Neural cell (in vitro differentiated cells): ENCODE data around the gene ELFN1. TPM values are rescaled to one million over a fixed set of nuclear protein-coding genes. Genes with fewer than 3 reads are reported as not detected.

Experiments used
- H2AFZ ChIP-seq: fragments of 200-600, 300-800 bp; sonication (generic), shearing (Covaris generic); 2 replicates; pipeline ENCODE4 v1.6.0; 2014; ENCODE audit warnings: low read depth, mild to moderate bottlenecking, antibody characterized with exemption, low read length, moderate library complexity
- H3F3A ChIP-seq: fragments of 200-600 bp; shearing (Covaris generic); 2 replicates; pipeline ENCODE4 v1.6.1; 2016; ENCODE audit warnings: mild to moderate bottlenecking, moderate library complexity, mixed read lengths, antibody characterized with exemption, low read length; ENCODE audit not compliant: insufficient read depth, poor library complexity, severe bottlenecking
- H3K27ac ChIP-seq: fragments of 200-600, 300-800 bp; sonication (generic), shearing (Covaris generic); 2 replicates; pipeline ENCODE4 v1.5.1; 2014; ENCODE audit warnings: mild to moderate bottlenecking, low read length, moderate library complexity
- H3K27me3 ChIP-seq: fragments of 300-800, 200-600 bp; sonication (generic), shearing (Covaris generic); 2 replicates; pipeline ENCODE4 v1.6.0; 2014; ENCODE audit warnings: mild to moderate bottlenecking, low read depth, low read length, moderate library complexity; ENCODE audit not compliant: insufficient read depth
- H3K36me3 ChIP-seq: fragments of 300-800, 200-600 bp; sonication (generic), shearing (Covaris generic); 2 replicates; pipeline ENCODE4 v1.5.1; 2014; ENCODE audit warnings: mild to moderate bottlenecking, antibody characterized with exemption, low read length, moderate library complexity; ENCODE audit not compliant: insufficient read depth
- H3K4me2 ChIP-seq: fragments of 300-800, 200-600 bp; sonication (generic), shearing (Covaris generic); 2 replicates; pipeline ENCODE4 v1.6.0; 2014; ENCODE audit warnings: mild to moderate bottlenecking, low read length
- H3K4me3 ChIP-seq: fragments of 300-800, 200-600 bp; sonication (generic), shearing (Covaris generic); 2 replicates; pipeline ENCODE4 v1.5.1; 2014; ENCODE audit warnings: mild to moderate bottlenecking, low read length, moderate library complexity
- H3K79me2 ChIP-seq: fragments of 200-600 bp; shearing (Covaris generic); replicated peaks from 2 replicates; pipeline ENCODE4 v1.6.0; 2014; ENCODE audit warnings: mild to moderate bottlenecking, low read length, moderate library complexity; ENCODE audit not compliant: insufficient read depth
- H3K9ac ChIP-seq: fragments of 300-800, 200-600 bp; sonication (generic), shearing (Covaris generic); 2 replicates; pipeline ENCODE4 v1.6.1; 2016; ENCODE audit warnings: mild to moderate bottlenecking, low read length, mixed read lengths
- H3K9me2 ChIP-seq: fragments of 200-600 bp; shearing (Covaris generic); 2 replicates; pipeline ENCODE4 v1.6.1; 2016; ENCODE audit warnings: mild to moderate bottlenecking, low read length, mixed read lengths; ENCODE audit not compliant: insufficient read depth
- H3K9me3 ChIP-seq: fragments of 200-600, 300-800 bp; sonication (generic), shearing (Covaris generic); 2 replicates; pipeline ENCODE4 v1.6.1; 2016; ENCODE audit warnings: mild to moderate bottlenecking, mixed run types, low read length, moderate library complexity, mixed read lengths
- H4K20me1 ChIP-seq: fragments of 200-600 bp; shearing (Covaris generic); 2 replicates; pipeline ENCODE4 v1.6.1; 2016; ENCODE audit warnings: mild to moderate bottlenecking, mixed run types; ENCODE audit not compliant: insufficient read depth
- CTCF ChIP-seq: fragments of 450-650 bp; IDR thresholded peaks from 2 replicates; pipeline ENCODE4 v1.5.1; 2014; ENCODE audit warnings: antibody characterized with exemption, mild to moderate bottlenecking, moderate library complexity; ENCODE audit not compliant: poor library complexity, severe bottlenecking
- EP300 ChIP-seq: fragments of 450-650 bp; conservative IDR thresholded peaks from 2 replicates; pipeline ENCODE4 v1.6.1; 2014; ENCODE audit warnings: antibody characterized with exemption, mild to moderate bottlenecking, moderate library complexity; ENCODE audit not compliant: poor library complexity, severe bottlenecking
- EZH2 ChIP-seq: fragments of 200-600, 300-800 bp; shearing (Covaris generic), sonication (generic); IDR thresholded peaks from 2 replicates; pipeline ENCODE4 v1.6.1; 2014; ENCODE audit warnings: antibody characterized with exemption, low read length, borderline replicate concordance, mild to moderate bottlenecking; ENCODE audit not compliant: insufficient read depth, poor library complexity, severe bottlenecking
- MXI1 ChIP-seq: fragments of 450-650 bp; conservative IDR thresholded peaks from 2 replicates; pipeline ENCODE4 v1.6.1; 2014; ENCODE audit warnings: antibody characterized with exemption, mild to moderate bottlenecking; ENCODE audit not compliant: poor library complexity, severe bottlenecking
- POLR2AphosphoS5 ChIP-seq: IDR thresholded peaks from 2 replicates; pipeline ENCODE4 v1.6.1; 2012
- RAD21 ChIP-seq: fragments of 450-650 bp; conservative IDR thresholded peaks from 2 replicates; pipeline ENCODE4 v1.6.1; 2014; ENCODE audit warnings: antibody characterized with exemption, mild to moderate bottlenecking, moderate library complexity
- SMC3 ChIP-seq: fragments of 450-650 bp; conservative IDR thresholded peaks from 2 replicates; pipeline ENCODE4 v1.6.1; 2014; ENCODE audit warnings: antibody characterized with exemption, mild to moderate bottlenecking, moderate library complexity; ENCODE audit not compliant: poor library complexity
- TAF1 ChIP-seq: IDR thresholded peaks from 2 replicates; pipeline ENCODE4 v1.6.1; 2012; ENCODE audit warnings: low read depth
- polyA plus RNA-seq: library from polyadenylated mRNA; depleted of rRNA; stranded (reverse); fragments of >200 nt; gene quantifications from 2 replicates; pipeline ENCODE4 v1.2.3, GENCODE V29; 2014
- TF ChIP-seq, protein P1 (sequence below): IDR thresholded peaks from 2 replicates; pipeline ENCODE4 v1.6.1; 2012; ENCODE audit warnings: borderline replicate concordance

ELFN1 gene
- polyA plus RNA-seq, 1 donor from 2014 or later, result 11.8 TPM

- Histone ChIP-seq H3K27me3 (no peaks in the 10 kb centered on the region), H3F3A (no peaks in the 10 kb centered on the region), H2AFZ (no peak overlapping the region), H3K9me3 (no peaks in the 10 kb centered on the region), H3K79me2 (no peaks in the 10 kb centered on the region), H3K4me2 (no peak overlapping the region), H3K27ac (no peak overlapping the region), H3K4me3 (no peak overlapping the region), H3K9me2 (no peaks in the 10 kb centered on the region), H4K20me1 (no peaks in the 10 kb centered on the region), H3K36me3 (no peaks in the 10 kb centered on the region), H3K9ac (no peak overlapping the region)
- no peak for TF ChIP-seq TAF1
- no peak for TF ChIP-seq POLR2AphosphoS5
- TF ChIP-seq EP300, result no peak
- no peak for TF ChIP-seq SMC3
- no peak for TF ChIP-seq EZH2
- TF ChIP-seq CTCF, result no peak
- TF ChIP-seq, protein P1, sequence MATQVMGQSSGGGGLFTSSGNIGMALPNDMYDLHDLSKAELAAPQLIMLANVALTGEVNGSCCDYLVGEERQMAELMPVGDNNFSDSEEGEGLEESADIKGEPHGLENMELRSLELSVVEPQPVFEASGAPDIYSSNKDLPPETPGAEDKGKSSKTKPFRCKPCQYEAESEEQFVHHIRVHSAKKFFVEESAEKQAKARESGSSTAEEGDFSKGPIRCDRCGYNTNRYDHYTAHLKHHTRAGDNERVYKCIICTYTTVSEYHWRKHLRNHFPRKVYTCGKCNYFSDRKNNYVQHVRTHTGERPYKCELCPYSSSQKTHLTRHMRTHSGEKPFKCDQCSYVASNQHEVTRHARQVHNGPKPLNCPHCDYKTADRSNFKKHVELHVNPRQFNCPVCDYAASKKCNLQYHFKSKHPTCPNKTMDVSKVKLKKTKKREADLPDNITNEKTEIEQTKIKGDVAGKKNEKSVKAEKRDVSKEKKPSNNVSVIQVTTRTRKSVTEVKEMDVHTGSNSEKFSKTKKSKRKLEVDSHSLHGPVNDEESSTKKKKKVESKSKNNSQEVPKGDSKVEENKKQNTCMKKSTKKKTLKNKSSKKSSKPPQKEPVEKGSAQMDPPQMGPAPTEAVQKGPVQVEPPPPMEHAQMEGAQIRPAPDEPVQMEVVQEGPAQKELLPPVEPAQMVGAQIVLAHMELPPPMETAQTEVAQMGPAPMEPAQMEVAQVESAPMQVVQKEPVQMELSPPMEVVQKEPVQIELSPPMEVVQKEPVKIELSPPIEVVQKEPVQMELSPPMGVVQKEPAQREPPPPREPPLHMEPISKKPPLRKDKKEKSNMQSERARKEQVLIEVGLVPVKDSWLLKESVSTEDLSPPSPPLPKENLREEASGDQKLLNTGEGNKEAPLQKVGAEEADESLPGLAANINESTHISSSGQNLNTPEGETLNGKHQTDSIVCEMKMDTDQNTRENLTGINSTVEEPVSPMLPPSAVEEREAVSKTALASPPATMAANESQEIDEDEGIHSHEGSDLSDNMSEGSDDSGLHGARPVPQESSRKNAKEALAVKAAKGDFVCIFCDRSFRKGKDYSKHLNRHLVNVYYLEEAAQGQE, result no peak
- TF ChIP-seq RAD21, result no peak
- TF ChIP-seq MXI1, result no peak
These were observed 42.9 kb downstream of the ELFN1 start for GRCh38 chr7:1712907-1713501.

- H3K9ac ChIP-seq, result no peak overlapping the region
- H2AFZ ChIP-seq, result no peak overlapping the region
- no peaks in the 10 kb centered on the region for H3K79me2 ChIP-seq
- H3K36me3 ChIP-seq, result no peaks in the 10 kb centered on the region
- no peak overlapping the region for H3K27ac ChIP-seq
- H3K4me3 ChIP-seq, result no peak overlapping the region
- H3K9me3 ChIP-seq, result no peaks in the 10 kb centered on the region
- no peak overlapping the region for H3K4me2 ChIP-seq
- H3F3A ChIP-seq, result no peaks in the 10 kb centered on the region
- TF ChIP-seq MXI1 (no peak), POLR2AphosphoS5 (no peak), CTCF (no peak), SMC3 (no peak), RAD21 (no peak), EZH2 (no peak)
- TF ChIP-seq, protein P1, result no peak
- no peaks in the 10 kb centered on the region for H3K27me3 ChIP-seq
- no peaks in the 10 kb centered on the region for H4K20me1 ChIP-seq
- no peaks in the 10 kb centered on the region for H3K9me2 ChIP-seq
These were observed 43.7 kb downstream of the ELFN1 start for GRCh38 chr7:1713502-1714484.
